Right hindlimb (tissue), 1 donor: ENCODE data around the gene DAPK3.
A peak's percentile ranks its signal among the peaks of the same experiment; 100 is the strongest.
"Not testable (repeated sequence)": the region's sequence is repeated elsewhere in the genome, so short reads cannot be mapped to it uniquely, and the experiment has no call there.

Source experiments
- DNase-seq: peaks from one replicate; pipeline ENCODE4 v3.0.0-alpha.2; 2018

DAPK3 gene

DNA sequence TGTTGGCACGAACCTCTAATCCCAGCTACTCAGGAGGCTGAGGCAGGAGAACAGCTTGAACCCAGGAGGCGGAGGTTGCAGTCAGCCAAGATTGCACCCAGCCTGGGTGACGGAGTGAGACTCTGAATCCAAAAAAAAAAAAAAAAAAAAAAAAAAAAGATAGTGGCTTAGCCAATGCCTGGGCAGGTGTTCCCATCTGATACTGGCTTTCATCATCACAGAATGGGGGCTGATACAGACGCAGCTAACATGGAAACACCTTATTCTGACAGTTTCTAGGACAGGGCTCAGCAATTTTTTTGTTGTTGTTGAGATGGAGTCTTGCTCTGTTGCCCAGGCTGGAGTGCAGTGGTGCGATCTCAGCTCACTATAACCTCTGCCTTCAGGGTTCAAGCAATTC lies 29.9 kb upstream of the DAPK3 start:
- DNase-seq: not testable (repeated sequence)

DNA sequence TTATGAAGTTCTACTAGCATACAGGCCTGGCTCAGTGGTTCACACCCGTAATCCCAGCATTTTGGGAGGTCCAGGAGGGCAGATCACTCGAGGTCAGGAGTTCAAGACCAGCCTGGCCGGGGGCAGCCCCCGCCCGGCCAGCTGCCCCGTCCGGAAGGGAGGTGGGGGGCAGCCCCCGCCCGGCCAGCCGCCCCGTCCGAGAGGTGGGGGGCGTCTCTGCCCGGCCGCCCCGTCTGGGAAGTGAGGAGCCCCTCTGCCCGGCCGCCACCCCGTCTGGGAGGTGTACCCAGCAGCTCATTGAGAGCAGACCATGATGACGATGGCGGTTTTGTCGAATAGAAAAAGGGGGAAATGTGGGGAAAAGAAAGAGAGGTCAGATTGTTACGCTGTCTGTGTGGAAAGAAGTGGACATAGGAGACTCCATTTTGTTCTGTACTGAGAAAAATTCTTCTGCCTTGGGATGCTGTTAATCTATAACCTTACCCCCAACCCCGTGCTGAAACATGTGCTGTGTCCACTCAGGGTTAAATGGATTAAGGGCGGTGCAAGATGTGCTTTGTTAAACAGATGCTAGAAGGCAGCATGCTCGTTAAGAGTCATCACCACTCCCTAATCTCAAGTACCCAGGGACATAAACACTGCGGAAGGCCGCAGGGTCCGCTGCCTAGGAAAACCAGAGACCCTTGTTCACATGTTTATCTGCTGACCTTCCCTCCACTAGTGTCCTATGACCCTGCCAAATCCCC lies 27.9 kb upstream of the DAPK3 start:
- not testable (repeated sequence) for DNase-seq

DNA sequence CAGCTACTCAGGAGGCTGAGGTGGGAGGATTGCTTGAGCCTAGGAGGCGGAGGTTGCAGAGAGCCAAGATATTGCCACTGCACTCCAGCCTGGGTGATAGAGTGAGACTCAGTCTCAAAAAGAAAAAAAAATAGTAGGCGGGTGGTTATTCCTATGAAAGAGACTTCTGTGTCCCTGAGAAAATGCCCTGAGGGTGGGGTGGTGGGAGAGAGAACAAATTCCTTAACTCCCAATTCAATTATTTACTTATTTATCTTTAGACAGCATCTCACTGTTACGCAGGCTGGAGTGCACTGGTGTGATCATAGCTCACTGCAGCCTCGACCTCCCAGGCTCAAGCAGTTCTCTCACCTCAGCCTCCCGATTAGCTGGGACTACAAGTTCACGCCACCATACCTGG lies 24.7 kb upstream of the DAPK3 start:
- DNase-seq: no peak

DNA sequence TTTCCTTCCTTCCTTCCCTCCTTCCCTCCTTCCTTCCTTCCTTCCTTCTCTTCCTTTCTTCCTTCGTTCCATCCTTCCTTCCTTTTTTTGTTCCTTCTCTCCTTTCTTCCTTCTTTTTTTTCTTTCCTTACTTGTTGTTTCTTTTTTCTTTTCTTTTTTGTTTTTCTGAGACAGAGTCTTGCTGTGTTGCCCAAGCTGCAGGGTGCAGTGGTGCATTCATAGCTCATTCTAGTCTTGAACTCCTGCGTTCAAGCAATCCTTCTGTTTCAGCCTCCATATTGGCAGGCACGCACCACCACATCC lies 19.9 kb upstream of the DAPK3 start:
- no peak for DNase-seq

DNA sequence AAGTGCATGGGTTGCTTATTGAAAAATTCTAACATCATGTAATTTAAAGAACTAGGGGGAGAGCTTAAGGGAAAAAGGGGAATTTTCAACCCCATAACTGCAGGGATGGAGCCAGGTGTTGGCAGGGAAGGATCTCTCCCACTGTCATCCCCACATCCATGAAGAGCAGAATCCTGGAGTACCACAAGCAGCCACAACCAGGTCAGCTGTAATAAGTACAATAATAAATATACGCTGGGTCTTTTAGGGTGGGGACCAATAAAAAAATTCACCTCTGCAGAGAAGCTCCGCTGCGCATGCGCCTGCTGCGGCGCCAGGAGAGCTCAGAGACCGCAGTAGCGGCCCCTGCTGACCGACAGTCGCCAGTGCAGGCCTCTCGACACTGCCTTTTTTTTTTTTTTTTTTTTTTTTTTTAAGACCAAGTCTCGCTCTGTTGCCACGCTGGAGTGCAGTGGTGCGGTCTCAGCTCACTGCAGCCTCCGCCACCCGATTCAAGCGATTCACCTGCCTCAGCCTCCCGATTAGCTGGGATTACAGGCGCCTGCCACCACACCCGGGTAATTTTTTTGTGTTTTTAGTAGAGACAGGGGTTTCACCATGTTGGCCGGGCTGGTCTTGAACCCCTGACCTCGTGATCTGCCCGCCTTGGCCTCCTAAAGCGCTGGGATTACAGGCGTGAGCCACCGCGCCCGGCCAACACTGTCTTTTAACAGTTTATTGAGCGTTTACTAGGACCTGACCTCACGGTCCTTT lies 16.9 kb upstream of the DAPK3 start:
- DNase-seq: peak; percentile 90

DNA sequence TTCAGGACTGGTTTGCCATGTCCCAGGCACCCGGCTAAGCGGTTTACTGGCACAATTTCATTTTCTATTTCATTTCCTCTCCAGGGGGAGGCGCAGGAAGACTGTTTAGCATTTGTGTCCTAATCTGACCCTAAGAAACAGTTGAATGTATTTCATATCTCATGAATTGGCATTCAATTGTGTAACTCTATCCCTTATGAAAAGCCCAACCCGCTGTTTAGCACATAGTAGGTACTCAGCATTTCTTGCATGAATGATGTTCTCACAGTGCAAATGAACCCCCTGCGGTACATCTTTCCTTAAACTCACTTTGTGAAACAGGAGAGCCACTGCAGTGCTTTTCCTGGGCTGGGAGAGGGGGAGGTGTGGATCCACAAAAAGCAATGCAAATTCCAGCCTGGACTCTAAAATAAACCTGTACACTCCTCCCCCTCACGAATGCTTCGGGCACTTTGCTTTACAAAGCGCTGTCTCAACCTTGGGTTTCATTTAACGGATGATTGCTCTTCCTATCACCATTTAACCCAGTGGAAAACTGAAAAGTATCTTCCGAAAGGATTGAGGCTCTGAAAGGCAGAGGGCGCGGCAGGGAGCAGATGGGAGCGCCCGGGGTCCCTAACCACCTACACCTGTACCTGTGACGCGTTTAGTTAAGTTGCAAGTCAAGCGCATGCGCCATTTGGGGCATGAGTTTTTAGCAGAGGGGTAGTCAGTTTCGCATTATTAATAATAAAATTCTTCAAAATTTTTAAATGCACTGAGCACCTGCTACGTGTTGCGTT lies 15.6 kb upstream of the DAPK3 start:
- DNase-seq: no peak

DNA sequence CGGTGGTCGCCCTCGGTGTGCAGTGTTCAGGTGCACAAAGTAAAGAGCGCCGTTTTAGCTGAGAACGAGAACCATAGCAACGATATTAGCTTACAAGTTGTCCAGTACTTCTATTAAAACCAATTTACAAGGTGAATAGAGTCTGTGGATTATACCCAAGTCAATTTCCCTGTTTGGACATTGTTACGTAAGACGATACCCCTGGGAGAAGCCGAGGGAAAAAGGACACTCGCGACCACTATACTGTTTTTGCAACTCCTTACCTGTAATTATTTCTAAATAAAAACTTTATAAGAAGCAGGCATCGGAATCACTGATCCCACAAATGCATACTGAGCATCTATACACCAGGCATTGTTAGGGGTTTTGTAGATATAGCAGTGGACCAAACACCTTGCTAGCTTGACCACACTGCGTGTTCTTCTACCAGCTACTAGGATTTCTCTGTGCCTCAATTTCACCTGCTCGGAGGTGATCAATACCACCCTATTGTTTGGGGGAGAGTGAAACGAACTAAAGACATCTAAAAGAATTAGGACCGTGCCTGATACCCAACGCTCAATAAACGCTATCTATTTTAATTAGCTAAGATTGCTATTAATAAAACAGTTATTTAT lies 14.9 kb upstream of the DAPK3 start:
- DNase-seq: no peak

DNA sequence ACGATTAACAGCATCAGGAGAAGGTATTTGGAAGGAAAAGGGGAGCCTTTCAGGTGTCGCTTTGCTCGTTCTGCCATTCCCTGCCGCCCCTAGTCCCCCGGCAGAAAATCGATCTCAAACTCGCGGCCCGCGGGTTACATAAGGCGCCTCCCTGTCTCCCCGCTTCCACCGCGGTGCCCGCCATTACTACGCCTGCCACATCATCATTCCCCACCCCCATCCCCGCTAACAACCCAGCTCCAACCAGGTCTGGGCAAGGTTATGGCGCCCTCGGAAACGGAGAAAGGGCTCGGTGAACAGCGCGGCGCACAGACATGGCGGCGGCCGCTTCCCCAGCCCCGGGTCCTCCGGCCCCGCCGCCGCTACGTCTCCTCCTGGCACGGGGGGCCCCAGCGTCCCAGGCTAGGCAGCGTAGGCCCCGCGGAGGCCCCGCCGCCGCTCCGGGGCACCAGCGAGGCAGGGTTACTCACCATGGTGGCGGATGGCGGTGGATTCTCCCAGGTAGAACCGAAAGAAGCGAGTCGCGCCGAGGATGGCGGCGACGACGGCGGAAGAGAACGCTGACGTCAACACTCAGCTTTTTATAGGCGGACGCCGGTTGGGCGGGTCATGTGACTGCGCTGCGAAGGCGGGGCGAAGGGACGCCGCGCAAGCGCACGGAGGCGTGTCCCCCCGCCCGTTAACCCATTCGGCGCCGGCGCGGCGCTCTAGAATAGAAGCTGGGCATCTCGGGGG lies 14.2 kb upstream of the DAPK3 start, which contains the start of gene EEF2:
TSS of gene EEF2 (minus strand) at position 556 of the 735 bp plus-strand sequence. CDS start at position 473, 83 bp downstream.
- peak; percentile 91 for DNase-seq

DNA sequence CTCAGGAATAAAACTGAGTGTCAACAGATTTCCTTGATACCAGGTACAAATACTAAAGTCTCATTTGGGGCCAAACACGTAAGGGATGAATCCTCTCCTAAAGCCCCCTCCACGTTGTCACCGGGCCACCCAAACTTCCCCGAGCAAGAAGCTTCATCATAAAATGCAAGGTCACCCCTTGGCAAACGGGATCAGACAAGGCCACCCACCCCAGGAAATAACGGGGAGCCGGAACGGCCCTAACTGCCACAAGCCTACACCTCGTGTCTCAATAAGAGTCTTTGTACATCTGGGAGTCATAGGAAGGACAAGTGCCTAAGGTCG lies 13.6 kb upstream of the DAPK3 start:
- no peak for DNase-seq

DNA sequence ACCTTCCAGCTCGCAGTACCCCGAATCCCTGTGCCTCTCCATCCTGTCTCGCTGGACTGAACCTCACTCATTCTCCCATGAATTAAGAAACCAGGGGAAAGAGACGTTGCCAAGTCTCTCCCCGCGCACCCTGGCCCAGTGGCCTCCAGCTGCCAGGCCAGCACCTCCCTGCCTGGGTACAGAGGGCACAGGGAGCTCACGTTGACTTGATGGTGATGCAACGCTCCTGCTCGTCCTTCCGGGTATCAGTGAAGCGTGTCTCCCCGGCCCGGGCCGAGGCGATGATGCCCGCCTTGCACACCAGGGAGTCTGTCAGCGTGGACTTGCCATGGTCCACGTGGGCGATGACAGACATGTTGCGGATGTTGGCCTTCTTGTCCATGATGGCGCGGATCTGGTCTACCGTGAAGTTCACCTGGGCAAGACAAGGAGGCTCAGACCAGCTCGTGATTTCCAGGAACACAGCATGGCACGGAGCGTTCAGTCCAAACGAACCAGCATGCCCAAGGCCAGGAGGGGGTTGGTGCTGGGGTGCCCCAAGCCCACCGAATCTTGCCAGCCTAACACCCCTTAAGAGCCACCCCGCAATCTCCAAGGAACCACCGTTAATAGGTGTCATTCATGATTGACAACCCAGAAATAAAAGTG lies 13.2 kb upstream of the DAPK3 start:
- DNase-seq: no peak

DNA sequence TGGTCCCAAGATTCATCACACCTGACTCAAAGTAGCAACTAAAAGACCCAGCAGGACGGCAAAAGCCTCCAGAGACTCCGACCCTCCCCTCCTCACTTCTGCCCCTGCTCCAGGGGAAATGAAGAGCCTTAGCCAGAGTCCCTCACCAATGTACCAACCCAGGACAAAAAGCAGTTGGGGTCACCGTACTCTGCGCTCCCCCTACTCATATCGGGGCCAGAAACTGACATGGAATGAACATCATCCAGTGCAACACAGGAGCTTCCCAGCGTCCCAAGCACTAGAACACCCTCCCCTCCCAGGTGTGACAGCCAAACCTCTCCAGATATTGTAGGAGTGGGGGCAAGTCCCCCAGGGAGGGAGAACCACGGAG lies 12.6 kb upstream of the DAPK3 start:
- DNase-seq: no peak

DNA sequence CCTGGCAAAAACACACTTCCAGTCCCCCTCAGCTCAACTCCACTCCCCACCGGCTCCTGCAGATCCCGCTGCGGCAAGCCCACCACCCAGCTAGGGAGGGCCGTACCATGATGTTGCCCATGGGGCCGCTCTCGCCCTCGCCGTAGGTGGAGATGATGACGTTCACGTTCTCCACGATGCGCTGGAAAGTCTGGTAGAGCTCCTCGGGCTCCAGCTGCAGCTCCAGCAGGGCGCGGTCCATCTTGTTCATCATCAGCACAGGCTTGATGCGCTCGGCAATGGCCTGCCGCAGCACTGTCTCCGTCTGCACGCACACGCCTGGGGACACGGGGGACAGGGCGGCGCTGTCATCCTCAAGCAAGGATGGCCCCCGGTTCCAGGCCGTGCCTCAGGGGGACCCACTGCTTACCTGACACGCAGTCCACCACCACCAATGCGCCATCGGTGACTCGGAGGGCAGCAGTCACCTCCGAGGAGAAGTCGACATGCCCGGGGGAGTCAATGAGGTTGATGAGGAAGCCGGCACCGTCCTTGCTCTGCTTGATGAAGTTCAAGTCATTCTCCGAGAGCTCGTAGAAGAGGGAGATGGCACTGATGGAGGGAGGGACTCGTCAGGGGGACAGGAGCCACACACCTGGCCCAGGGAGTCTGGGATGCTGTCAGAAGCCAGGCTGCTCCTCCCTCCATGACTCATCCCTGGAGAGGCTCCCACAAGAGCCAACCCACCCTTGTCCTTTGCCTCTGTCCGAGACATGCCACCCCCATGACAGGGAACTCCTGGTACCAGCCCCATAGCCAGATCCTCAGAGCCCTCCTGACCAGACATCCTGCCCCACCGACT lies 12.0 kb upstream of the DAPK3 start:
- DNase-seq: no peak

DNA sequence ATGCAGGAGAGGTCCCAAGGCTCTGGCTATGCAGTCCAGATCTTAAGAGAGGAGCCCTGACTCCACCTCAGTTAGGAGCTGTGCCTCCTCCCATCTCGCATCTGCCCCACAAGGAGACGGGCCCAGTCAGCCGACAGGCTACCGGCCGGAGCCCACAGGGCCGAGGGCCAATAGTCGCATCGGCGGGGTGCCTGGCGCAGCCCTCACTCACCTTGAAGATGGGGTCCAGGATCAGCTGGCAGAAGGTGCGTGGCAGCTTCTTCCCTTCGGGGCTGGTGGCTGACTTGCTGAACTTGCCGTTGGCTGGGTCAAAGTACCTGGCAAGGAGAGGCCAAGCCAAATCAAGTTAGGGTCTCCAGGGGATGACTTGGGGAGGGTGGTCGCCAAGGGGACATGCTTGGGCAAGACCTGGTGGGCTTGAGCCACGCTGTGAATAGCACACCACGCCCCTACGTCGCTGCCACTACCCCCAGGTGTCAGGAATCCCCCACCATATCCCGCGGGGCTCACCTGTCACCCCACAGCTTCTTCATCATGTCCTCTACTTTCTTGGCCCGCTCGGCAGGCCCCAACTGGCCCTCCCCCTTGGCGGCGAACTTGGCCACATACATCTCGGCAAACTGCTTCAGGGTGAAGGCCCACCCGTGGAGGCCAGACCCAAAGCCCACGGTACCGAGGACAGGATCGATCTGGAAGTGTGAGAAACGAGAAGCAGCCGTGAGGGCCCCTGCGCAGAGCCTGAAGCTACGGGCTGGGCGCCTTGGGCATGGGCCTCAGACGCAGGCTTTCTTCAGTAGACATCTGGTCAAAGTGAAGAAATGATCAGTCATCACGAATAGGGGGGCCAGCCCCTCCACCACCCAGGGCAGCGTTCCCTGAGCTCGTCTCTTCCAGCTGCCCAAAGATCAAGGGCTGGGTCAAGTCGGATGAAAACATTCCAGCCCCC lies 11.1 kb upstream of the DAPK3 start:
- DNase-seq: no peak

DNA sequence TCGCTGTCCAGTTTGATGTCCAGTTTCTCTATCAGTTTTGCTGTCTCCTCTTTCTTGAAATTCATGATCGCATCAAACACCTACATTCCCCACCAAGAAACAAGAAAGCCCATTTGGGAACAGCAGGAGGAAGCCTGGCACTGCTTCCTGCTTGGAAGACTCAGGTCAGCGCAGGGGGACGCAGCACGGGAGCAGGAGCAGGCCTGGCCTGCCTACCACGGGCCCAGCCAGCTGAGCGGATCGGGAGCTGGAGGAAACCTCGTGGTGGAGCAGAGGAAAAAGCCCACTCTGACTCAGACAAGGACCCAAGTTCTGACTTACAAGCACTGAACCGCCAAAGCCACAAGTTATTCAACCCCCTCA lies 10.5 kb upstream of the DAPK3 start:
- DNase-seq: no peak

DNA sequence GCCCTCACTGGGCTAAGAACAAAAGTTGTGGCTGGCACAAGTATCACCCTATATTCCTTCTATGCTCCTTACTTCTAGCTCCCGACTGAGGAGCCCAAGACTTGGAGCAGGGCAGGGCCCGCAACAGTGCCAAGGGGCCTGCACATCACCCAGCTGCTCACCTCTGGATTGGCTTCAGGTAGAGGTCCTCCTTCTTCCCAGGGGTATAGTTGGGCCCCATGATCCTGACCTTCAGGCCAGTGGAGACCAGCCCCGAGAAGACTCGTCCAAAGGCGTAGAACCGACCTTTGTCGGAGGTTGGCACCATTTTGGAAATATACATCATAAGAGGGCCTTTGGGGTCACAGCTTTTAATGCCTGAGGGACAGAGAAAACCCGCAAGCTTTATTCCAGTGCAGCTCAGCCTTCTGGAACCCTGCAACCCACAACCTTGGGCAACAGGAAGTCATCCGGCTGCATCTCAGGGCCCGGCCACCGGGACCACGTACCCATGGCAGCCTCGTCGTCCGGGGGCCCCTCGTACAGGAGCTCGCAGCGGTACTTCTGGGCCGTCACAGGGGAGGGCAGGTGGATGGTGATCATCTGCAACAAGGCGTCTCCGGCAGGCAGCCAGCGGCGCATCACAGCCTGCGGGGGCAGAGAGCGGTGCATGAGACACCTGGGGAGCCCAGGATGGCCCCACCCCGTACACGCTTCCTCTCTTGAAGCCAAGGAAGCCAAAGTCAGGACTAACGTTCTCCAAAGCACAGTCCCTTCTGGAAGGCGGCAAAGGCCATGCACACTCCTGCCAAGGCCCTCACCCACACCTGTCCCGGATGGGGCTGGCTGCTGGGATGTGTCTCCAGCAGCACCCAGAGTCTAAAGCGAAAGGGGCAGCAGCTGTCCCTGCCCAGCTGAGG lies 9.7 kb upstream of the DAPK3 start:
- no peak for DNase-seq

DNA sequence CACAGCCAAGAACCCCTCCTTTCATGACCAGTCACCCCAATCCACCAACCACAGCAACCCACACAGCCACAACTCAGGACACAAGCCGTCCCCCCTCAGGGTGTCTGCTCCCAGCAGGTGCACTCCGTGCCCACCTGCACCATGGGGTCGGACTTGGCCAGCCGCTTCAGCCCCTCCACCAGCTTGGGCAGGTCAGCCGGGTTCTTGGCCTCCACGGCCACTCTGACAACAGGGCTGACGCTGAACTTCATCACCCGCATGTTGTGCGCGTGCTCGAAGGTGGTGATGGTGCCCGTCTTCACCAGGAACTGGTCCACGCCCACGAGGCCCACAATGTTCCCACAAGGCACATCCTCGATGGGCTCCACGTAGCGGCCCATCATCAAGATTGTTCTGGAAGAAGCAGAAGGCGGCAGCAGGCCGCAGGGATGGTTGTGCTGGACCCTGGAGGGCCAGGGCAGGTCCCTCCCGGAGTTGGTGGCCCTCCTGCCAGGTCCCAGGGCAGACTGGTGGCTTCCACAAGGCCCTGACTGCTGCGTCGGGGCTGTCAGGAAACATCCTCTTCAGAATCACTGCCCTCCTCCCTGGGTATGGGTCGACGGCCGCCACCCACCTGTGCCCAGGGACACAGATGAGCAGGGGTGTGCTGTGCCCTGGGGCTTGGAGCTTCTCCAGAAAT lies 8.9 kb upstream of the DAPK3 start:
- no peak for DNase-seq

DNA sequence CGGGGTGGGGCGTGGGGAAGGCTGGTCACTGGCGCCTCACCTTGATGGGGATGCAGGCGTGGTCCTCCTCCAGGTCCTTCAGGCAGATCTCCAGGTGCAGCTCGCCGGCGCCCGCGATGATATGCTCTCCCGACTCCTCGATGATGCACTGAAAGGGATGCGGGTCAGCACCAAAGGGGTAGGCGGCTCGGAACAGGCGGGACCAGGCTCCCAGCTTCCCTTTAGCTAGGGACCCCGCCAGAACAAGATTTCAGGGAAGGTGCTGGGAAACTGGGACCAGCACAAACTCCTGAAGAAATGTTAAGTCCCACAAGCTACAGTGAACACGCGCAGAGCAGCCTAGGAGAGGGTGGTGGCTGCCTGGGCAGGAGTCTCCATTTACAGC lies 8.4 kb upstream of the DAPK3 start:
- DNase-seq: no peak

DNA sequence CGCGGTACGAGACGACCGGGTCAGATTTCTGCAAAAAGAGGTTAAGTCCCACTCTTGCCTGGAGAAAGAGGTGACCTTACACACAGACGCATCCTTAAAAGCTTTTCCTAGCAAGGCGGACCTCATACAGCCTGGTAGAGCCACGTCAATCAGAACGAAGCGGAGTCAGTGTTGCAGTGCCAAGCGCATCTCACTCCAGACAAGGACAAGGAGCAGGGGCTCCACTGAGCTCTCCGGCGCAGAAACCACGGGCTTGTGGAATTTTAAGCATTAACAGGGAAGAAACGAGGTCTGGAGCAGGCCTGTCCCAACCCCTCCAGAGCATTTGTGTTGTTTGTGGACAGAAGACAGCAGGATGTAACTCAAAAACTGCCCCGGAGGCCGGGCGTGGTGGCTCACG lies 7.2 kb upstream of the DAPK3 start:
- DNase-seq: no peak
